H9 (cell line): ENCODE data around the gene MYO18B. TPM values are rescaled to one million over a fixed set of nuclear protein-coding genes. Genes with fewer than 3 reads are reported as not detected.

Source experiments
- DNase-seq: peaks from one replicate; pipeline ENCODE4 v3.0.0-alpha.2; 2017
- H2AFZ ChIP-seq: one replicate; pipeline ENCODE4 v1.6.1; 2013; ENCODE audit warnings: mild to moderate bottlenecking, low read length, control low read depth, moderate library complexity
- H2AK5ac ChIP-seq: 2 replicates; pipeline ENCODE4 v1.6.1; 2013; ENCODE audit warnings: low read length, control low read depth, mixed read lengths; ENCODE audit not compliant: insufficient read length
- H2BK120ac ChIP-seq: one replicate; pipeline ENCODE4 v1.6.1; 2013; ENCODE audit warnings: low read depth, mild to moderate bottlenecking, low read length, control low read depth, inconsistent platforms; ENCODE audit not compliant: poor library complexity, severe bottlenecking
- H2BK12ac ChIP-seq: 2 replicates; pipeline ENCODE4 v1.6.1; 2013; ENCODE audit warnings: low read length, control low read depth, mixed read lengths, low read depth; ENCODE audit not compliant: insufficient read length
- H2BK15ac ChIP-seq: 2 replicates; pipeline ENCODE4 v1.6.1; 2013; ENCODE audit warnings: low read depth, low read length, control low read depth
- H2BK20ac ChIP-seq: one replicate; pipeline ENCODE4 v1.6.1; 2013; ENCODE audit warnings: low read depth, mild to moderate bottlenecking, low read length, control low read depth, inconsistent platforms; ENCODE audit not compliant: poor library complexity, severe bottlenecking
- H2BK5ac ChIP-seq: 2 replicates; pipeline ENCODE4 v1.6.1; 2013; ENCODE audit warnings: low read length, control low read depth, mixed read lengths; ENCODE audit not compliant: insufficient read length
- H3K14ac ChIP-seq: 2 replicates; pipeline ENCODE4 v1.6.1; 2013; ENCODE audit warnings: low read length, control low read depth; ENCODE audit not compliant: insufficient read depth
- H3K18ac ChIP-seq: 2 replicates; pipeline ENCODE4 v1.6.1; 2013; ENCODE audit warnings: low read depth, mild to moderate bottlenecking, mixed read lengths, low read length, control low read depth; ENCODE audit not compliant: insufficient read length
- H3K23ac ChIP-seq: 2 replicates; pipeline ENCODE4 v1.6.1; 2013; ENCODE audit warnings: low read length, control low read depth, mixed read lengths, low read depth; ENCODE audit not compliant: insufficient read length
- H3K23me2 ChIP-seq: 2 replicates; pipeline ENCODE4 v1.6.1; 2013; ENCODE audit warnings: low read depth, mild to moderate bottlenecking, mixed read lengths, low read length, control low read depth; ENCODE audit not compliant: insufficient read length, poor library complexity, severe bottlenecking
- H3K27ac ChIP-seq: 2 replicates; pipeline ENCODE4 v1.5.1; 2013; ENCODE audit warnings: low read length, control low read depth, mixed read lengths, low read depth; ENCODE audit not compliant: insufficient read length
- H3K27me3 ChIP-seq: 2 replicates; pipeline ENCODE4 v1.6.1; 2013; ENCODE audit warnings: low read length, control low read depth, inconsistent platforms; ENCODE audit not compliant: insufficient read depth
- H3K4ac ChIP-seq: 2 replicates; pipeline ENCODE4 v1.6.1; 2013; ENCODE audit warnings: low read depth, mild to moderate bottlenecking, control low read depth, inconsistent platforms, low read length, moderate library complexity
- H3K4me1 ChIP-seq: 2 replicates; pipeline ENCODE4 v1.6.1; 2013; ENCODE audit warnings: low read length, control low read depth, inconsistent platforms; ENCODE audit not compliant: insufficient read depth
- H3K4me2 ChIP-seq: 2 replicates; pipeline ENCODE4 v1.6.1; 2013; ENCODE audit warnings: low read length, control low read depth, mixed read lengths; ENCODE audit not compliant: insufficient read length, insufficient read depth
- H3K56ac ChIP-seq: 2 replicates; pipeline ENCODE4 v1.6.1; 2013; ENCODE audit warnings: low read depth, mild to moderate bottlenecking, mixed read lengths, low read length, control low read depth; ENCODE audit not compliant: insufficient read length
- H3K79me1 ChIP-seq: 2 replicates; pipeline ENCODE4 v1.6.1; 2013; ENCODE audit warnings: low read depth, mild to moderate bottlenecking, moderate library complexity, low read length, control low read depth, inconsistent platforms; ENCODE audit not compliant: insufficient read depth, poor library complexity, severe bottlenecking
- H3K79me2 ChIP-seq: 2 replicates; pipeline ENCODE4 v1.6.1; 2013; ENCODE audit warnings: low read length, control low read depth, inconsistent platforms; ENCODE audit not compliant: insufficient read depth
- H3K9ac ChIP-seq: 2 replicates; pipeline ENCODE4 v1.6.1; 2013; ENCODE audit warnings: low read length, control low read depth, mixed read lengths; ENCODE audit not compliant: insufficient read length; ENCODE audit errors: extremely low read depth
- H3K9me3 ChIP-seq: one replicate; pipeline ENCODE4 v1.6.1; 2013; ENCODE audit warnings: low read depth, low read length, inconsistent platforms; ENCODE audit not compliant: control insufficient read depth
- H3T11ph ChIP-seq: one replicate; pipeline ENCODE4 v1.6.1; 2013; ENCODE audit warnings: mild to moderate bottlenecking, low read length, control low read depth, inconsistent platforms
- H4K20me1 ChIP-seq: one replicate; pipeline ENCODE4 v1.6.1; 2013; ENCODE audit not compliant: control insufficient read depth, insufficient read length, insufficient read depth
- H4K5ac ChIP-seq: 2 replicates; pipeline ENCODE4 v1.6.1; 2013; ENCODE audit warnings: low read depth, mild to moderate bottlenecking, mixed read lengths, low read length, control low read depth; ENCODE audit not compliant: insufficient read length
- H4K8ac ChIP-seq: replicated peaks from 2 replicates; pipeline ENCODE4 v1.6.1; 2013; ENCODE audit warnings: low read length, control low read depth, mixed read lengths, low read depth; ENCODE audit not compliant: insufficient read length
- H4K91ac ChIP-seq: 2 replicates; pipeline ENCODE4 v1.6.1; 2013; ENCODE audit warnings: low read depth, mild to moderate bottlenecking, moderate library complexity, mixed read lengths, low read length, control low read depth; ENCODE audit not compliant: insufficient read length
- H3K27ac Mint-ChIP-seq, 3 experiments: 2 replicates in 2 of 3; 3 replicates in 1 of 3; pipeline ENCODE4 v1.8.0; 2020 to 2021; ENCODE audit warnings: mixed read lengths in 3 of 3, mild to moderate bottlenecking in 1 of 3, moderate library complexity in 1 of 3
- H3K27me3 Mint-ChIP-seq: 2 replicates; pipeline ENCODE4 v1.8.0; 2021; ENCODE audit warnings: low read depth, mild to moderate bottlenecking, moderate library complexity, mixed read lengths
- H3K36me3 Mint-ChIP-seq, 3 experiments: 2 replicates in 2 of 3; 3 replicates in 1 of 3; pipeline ENCODE4 v1.8.0; 2020 to 2021; ENCODE audit warnings: low read depth in 3 of 3, mixed read lengths in 3 of 3; ENCODE audit not compliant: insufficient read depth in 1 of 3
- H3K4me1 Mint-ChIP-seq, 2 experiments: 2 replicates each; pipeline ENCODE4 v1.8.0; 2020; ENCODE audit warnings: mixed read lengths in 2 of 2
- H3K4me3 Mint-ChIP-seq, 2 experiments: 2 replicates in 1 of 2; 3 replicates in 1 of 2; pipeline ENCODE4 v1.8.0; 2020 to 2021; ENCODE audit warnings: mild to moderate bottlenecking in 2 of 2, mixed read lengths in 2 of 2, moderate library complexity in 1 of 2
- H3K9me3 Mint-ChIP-seq, 2 experiments: 2 replicates in 1 of 2; 3 replicates in 1 of 2; pipeline ENCODE4 v1.8.0; 2020; ENCODE audit warnings: mild to moderate bottlenecking in 2 of 2, mixed read lengths in 2 of 2, moderate library complexity in 1 of 2
- CTCF ChIP-seq: fragments of 200-600 bp; sonication (generic); conservative IDR thresholded peaks from 3 replicates; pipeline ENCODE4 v1.8.0; 2021; ENCODE audit warnings: antibody characterized with exemption, mild to moderate bottlenecking
- WGBS: extraction: QIAGEN DNeasy Blood & Tissue Kit; methylation state at CpG from one replicate; pipeline ENCODE4 v1.1.7; 2013; ENCODE audit warnings: missing lambda C conversion rate, low lambda C conversion rate, mixed read lengths; ENCODE audit not compliant: insufficient read length; ENCODE audit errors: extremely low coverage; 5-methylcytosine and 5-hydroxymethylcytosine counted together
- total RNA-seq: library from RNA; stranded (reverse); gene quantifications from 2 replicates; pipeline ENCODE4 v1.2.1, GENCODE V29; 2021

MYO18B gene
- total RNA-seq, 1 experiment from 2014 or later, result 0.46 TPM

DNA sequence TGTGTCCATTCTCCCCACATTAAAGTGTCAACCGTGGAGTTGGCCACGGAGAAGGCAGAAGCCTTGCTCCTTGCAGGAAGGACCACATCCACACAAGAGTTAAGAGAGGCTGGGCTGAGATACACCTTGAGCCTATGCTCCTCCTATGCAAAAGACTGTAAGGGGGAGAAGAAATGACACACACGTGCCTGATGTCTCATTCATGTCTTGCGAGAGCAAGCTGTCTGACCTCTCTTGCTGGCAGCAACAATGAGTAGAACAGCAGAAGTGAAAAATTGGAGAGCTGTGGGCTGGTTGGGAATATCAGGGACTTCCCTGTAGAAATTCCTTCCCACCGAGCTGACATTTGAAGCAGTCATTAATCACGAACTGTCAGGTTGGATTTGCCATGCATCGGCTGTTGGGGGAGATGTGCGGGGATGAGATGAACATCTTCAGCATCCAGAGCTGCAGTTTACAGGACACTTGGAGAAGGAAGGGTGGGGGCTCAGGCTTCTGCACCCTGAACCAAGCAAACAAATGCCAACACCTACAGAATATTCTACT, 139.3 kb downstream of the MYO18B start:
- no peak overlapping the region for H2BK120ac ChIP-seq
- H3K27me3 ChIP-seq, result no peaks in the 10 kb centered on the region
- H3K56ac ChIP-seq, result no peak overlapping the region
- H2AK5ac ChIP-seq, result no peak overlapping the region
- WGBS, result no CpG with 5 or more reads among the region's 8 CpGs
- H2BK20ac ChIP-seq, result no peak overlapping the region
- H3K4ac ChIP-seq, result no peak overlapping the region
- no peak overlapping the region for H3K23ac ChIP-seq
- no peak overlapping the region for H4K5ac ChIP-seq
- no peak for DNase-seq
- Mint-ChIP-seq H3K27ac (no peak overlapping the region), H3K9me3 (no peaks in the 10 kb centered on the region), H3K4me1 (peaks cover 0 to 12% of the 10 kb centered on the region in 2 experiments; a peak in 3 of 4 replicates), H3K27me3 (peaks cover 16% of the 10 kb centered on the region), H3K36me3 (no peaks in the 10 kb centered on the region), H3K4me3 (no peak overlapping the region)
- H2BK5ac ChIP-seq, result no peak overlapping the region
- H3K9me3 ChIP-seq, result no peaks in the 10 kb centered on the region
- no peak overlapping the region for H3K27ac ChIP-seq
- no peaks in the 10 kb centered on the region for H3K23me2 ChIP-seq
- no peak overlapping the region for H3K18ac ChIP-seq
- TF ChIP-seq CTCF, result no peak
- H3K79me2 ChIP-seq, result no peaks in the 10 kb centered on the region
- no peak overlapping the region for H2BK12ac ChIP-seq
- no peaks in the 10 kb centered on the region for H4K20me1 ChIP-seq
- H3K9ac ChIP-seq, result no peak overlapping the region
- H4K8ac ChIP-seq, result no peak overlapping the region
- H2BK15ac ChIP-seq, result no peak overlapping the region
- H3T11ph ChIP-seq, result no peak overlapping the region
- no peak overlapping the region for H4K91ac ChIP-seq
- no peak overlapping the region for H3K14ac ChIP-seq
- H3K4me2 ChIP-seq, result no peak overlapping the region
- H3K79me1 ChIP-seq, result no peaks in the 10 kb centered on the region
- H3K4me1 ChIP-seq, result no peaks in the 10 kb centered on the region
- H2AFZ ChIP-seq, result no peak overlapping the region
